HK-2 (cell line): ENCODE data around the gene SBK2.
"Not testable (repeated sequence)": the region's sequence is repeated elsewhere in the genome, so short reads cannot be mapped to it uniquely, and the experiment has no call there.

ENCODE experiments used
- DNase-seq: peaks from one replicate; pipeline ENCODE4 v3.0.0-alpha.2; 2018; ENCODE audit not compliant: unreplicated experiment

The SBK2 gene

GRCh38 chr19:55536951-55537740 lies at the start of gene SBK2:
TSS of gene SBK2 (minus strand) at chr19:55537133. CDS start at chr19:55536294, 839 bp downstream.
- no peak for DNase-seq

- peak; percentile 98 for DNase-seq
Observed at GRCh38 chr19:55585658-55586339, 48.9 kb upstream of the SBK2 start.

GRCh38 chr19:55584871-55585270 lies 47.9 kb upstream of the SBK2 start:
- DNase-seq = no peak

- not testable (repeated sequence) for DNase-seq
Observed at GRCh38 chr19:55583897-55584296, 47.0 kb upstream of the SBK2 start.

- DNase-seq = not testable (repeated sequence)
Observed at GRCh38 chr19:55582284-55582683, 45.4 kb upstream of the SBK2 start.

- peak; percentile 60 for DNase-seq
Observed at GRCh38 chr19:55581823-55582223, 44.9 kb upstream of the SBK2 start.

GRCh38 chr19:55581145-55581822 lies 44.4 kb upstream of the SBK2 start:
- peak; percentile 44 for DNase-seq

- DNase-seq = peak; percentile 93
Observed at GRCh38 chr19:55580628-55581144, 43.8 kb upstream of the SBK2 start, which contains the start of gene ZNF579. TSS of gene ZNF579 (minus strand) at chr19:55580848. CDS start at chr19:55579639, 1,209 bp downstream.

GRCh38 chr19:55579766-55580621 lies 43.1 kb upstream of the SBK2 start:
- peak; percentile 55 for DNase-seq

GRCh38 chr19:55578761-55579747 lies 42.1 kb upstream of the SBK2 start:
- DNase-seq = no peak

GRCh38 chr19:55578031-55578760 lies 41.3 kb upstream of the SBK2 start:
- no peak for DNase-seq

- no peak for DNase-seq
Observed at GRCh38 chr19:55576746-55577145, 39.8 kb upstream of the SBK2 start.

- DNase-seq = not testable (repeated sequence)
Observed at GRCh38 chr19:55573929-55574328, 37.0 kb upstream of the SBK2 start.

GRCh38 chr19:55569477-55569876 lies 32.5 kb upstream of the SBK2 start:
- DNase-seq = not testable (repeated sequence)

GRCh38 chr19:55567708-55568328 lies 30.9 kb upstream of the SBK2 start:
- no peak for DNase-seq

- DNase-seq = no peak
Observed at GRCh38 chr19:55566823-55567222, 29.9 kb upstream of the SBK2 start.

- no peak for DNase-seq
Observed at GRCh38 chr19:55563261-55563690, 26.3 kb upstream of the SBK2 start.

- no peak for DNase-seq
Observed at GRCh38 chr19:55559684-55560083, 22.8 kb upstream of the SBK2 start.

GRCh38 chr19:55554741-55555152 lies 17.8 kb upstream of the SBK2 start:
- no peak for DNase-seq
